Measurements from ENCODE around the gene TBCCD1. TPM values are rescaled to one million over a fixed set of nuclear protein-coding genes. Genes with fewer than 3 reads are reported as not detected.

The TBCCD1 gene
- total RNA-seq, 1 experiment from 2014 or later: 21.5 TPM

Other genes starting within 250 kb of the TBCCD1 start
- 0.12 and 2.6 TPM in 2 replicates for gene DGKG, start 205.1 kb downstream of the TBCCD1 start, total RNA-seq (2014; rRNA removed; shearing (Covaris generic); ENCODE audit: low replicate concordance)
- 0.66 TPM in 1 of 2 replicates, not detected in the other for gene CRYGS, start 23.0 kb downstream of the TBCCD1 start, total RNA-seq (2014; rRNA removed; shearing (Covaris generic); ENCODE audit: low replicate concordance)
- 63.1 and 86.8 TPM in 2 replicates for gene DNAJB11, start 3.4 kb upstream of the TBCCD1 start, total RNA-seq (2014; rRNA removed; shearing (Covaris generic); ENCODE audit: low replicate concordance)
- not detected in 2 replicates for gene AHSG, start 45.7 kb upstream of the TBCCD1 start, total RNA-seq (2014; rRNA removed; shearing (Covaris generic); ENCODE audit: low replicate concordance)
- gene FETUB, start 73.1 kb upstream of the TBCCD1 start, total RNA-seq (2014; rRNA removed; shearing (Covaris generic); ENCODE audit: low replicate concordance): not detected in 2 replicates
- gene HRG, start 98.7 kb upstream of the TBCCD1 start, total RNA-seq (2014; rRNA removed; shearing (Covaris generic); ENCODE audit: low replicate concordance): not detected in 2 replicates
- not detected in 2 replicates for gene KNG1, start 150.0 kb upstream of the TBCCD1 start, total RNA-seq (2014; rRNA removed; shearing (Covaris generic); ENCODE audit: low replicate concordance)
- 340 and 530 TPM in 2 replicates for gene EIF4A2, start 216.2 kb upstream of the TBCCD1 start, total RNA-seq (2014; rRNA removed; shearing (Covaris generic); ENCODE audit: low replicate concordance)
- 51.6 and 65.3 TPM in 2 replicates for gene RFC4, start 239.1 kb upstream of the TBCCD1 start, total RNA-seq (2014; rRNA removed; shearing (Covaris generic); ENCODE audit: low replicate concordance)

All from MG63 (cell line).